ENCODE measurements around the gene PIM1. TPM values are rescaled to one million over a fixed set of nuclear protein-coding genes. Genes with fewer than 3 reads are reported as not detected.

PIM1 gene
- total and polyA plus RNA-seq, 2 experiments from 2014 or later = 14.7 to 21.5 TPM

DNA sequence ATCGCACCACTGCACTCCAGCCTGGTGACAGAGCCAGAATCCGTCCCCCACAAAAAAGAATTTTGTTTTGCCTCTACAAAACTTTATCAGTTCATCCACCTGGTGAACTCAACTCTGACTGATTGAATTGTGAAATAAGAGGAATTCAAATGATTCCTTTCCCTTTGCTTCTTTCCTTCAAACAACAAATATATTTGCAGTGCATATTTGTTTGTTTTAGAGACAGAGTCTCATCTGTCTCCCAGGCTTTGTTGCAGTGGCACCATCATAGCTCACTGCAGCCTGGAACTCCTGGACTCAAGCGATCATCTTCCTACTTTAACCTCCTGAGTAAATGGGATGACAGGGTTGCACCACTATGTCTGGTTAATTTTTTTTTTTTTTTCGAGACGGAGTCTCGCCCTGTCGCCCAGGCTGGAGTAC is 23.2 kb upstream of the PIM1 start:
- H3K27ac ChIP-seq = no peak overlapping the region
- no peak for DNase-seq (ENCODE audit: low read depth in 1 of 2, low spot score in 1 of 2)
- H3K4me1 ChIP-seq (ENCODE audit: low read depth) = peaks cover 9% of the 10 kb centered on the region
- H3K36me3 ChIP-seq = no peaks in the 10 kb centered on the region
- TF ChIP-seq, protein P1, sequence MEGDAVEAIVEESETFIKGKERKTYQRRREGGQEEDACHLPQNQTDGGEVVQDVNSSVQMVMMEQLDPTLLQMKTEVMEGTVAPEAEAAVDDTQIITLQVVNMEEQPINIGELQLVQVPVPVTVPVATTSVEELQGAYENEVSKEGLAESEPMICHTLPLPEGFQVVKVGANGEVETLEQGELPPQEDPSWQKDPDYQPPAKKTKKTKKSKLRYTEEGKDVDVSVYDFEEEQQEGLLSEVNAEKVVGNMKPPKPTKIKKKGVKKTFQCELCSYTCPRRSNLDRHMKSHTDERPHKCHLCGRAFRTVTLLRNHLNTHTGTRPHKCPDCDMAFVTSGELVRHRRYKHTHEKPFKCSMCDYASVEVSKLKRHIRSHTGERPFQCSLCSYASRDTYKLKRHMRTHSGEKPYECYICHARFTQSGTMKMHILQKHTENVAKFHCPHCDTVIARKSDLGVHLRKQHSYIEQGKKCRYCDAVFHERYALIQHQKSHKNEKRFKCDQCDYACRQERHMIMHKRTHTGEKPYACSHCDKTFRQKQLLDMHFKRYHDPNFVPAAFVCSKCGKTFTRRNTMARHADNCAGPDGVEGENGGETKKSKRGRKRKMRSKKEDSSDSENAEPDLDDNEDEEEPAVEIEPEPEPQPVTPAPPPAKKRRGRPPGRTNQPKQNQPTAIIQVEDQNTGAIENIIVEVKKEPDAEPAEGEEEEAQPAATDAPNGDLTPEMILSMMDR (IDR thresholded peaks at IDR 0.05; ENCODE audit: low read depth, low read length) = no peak
- H3K27me3 ChIP-seq = no peaks in the 10 kb centered on the region
- no peaks in the 10 kb centered on the region for H3K9me3 ChIP-seq (ENCODE audit: low read depth)
- no peak overlapping the region for H3K4me3 ChIP-seq

DNA sequence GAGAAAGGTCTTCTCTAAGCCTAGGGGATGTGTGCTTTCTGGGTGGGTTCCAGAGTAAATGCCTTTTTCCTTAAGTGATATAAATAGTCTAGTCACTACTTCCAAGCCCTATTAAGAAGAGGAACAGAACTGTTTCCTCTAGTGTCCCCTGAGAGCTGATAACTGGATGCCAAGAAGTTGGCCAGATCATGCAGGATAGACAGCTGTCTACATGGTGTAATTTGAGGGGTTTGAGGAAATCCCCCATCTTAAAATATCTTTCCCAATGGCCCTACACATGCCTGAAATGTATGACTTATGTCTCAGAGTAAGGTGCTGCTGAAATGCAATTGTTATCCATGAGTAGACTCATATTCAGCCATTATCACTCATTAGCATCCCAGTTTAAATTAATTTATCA is 20.2 kb upstream of the PIM1 start:
- no peaks in the 10 kb centered on the region for H3K9me3 ChIP-seq (ENCODE audit: low read depth)
- H3K27me3 ChIP-seq = no peaks in the 10 kb centered on the region
- H3K36me3 ChIP-seq = no peaks in the 10 kb centered on the region
- no peak for DNase-seq (ENCODE audit: low read depth in 1 of 2, low spot score in 1 of 2)
- TF ChIP-seq, protein P1 (IDR thresholded peaks at IDR 0.05; ENCODE audit: low read depth, low read length) = no peak
- no peaks in the 10 kb centered on the region for H3K4me1 ChIP-seq (ENCODE audit: low read depth)
- no peak overlapping the region for H3K4me3 ChIP-seq
- peak overlapping the region; percentile 34 for H3K27ac ChIP-seq

DNA sequence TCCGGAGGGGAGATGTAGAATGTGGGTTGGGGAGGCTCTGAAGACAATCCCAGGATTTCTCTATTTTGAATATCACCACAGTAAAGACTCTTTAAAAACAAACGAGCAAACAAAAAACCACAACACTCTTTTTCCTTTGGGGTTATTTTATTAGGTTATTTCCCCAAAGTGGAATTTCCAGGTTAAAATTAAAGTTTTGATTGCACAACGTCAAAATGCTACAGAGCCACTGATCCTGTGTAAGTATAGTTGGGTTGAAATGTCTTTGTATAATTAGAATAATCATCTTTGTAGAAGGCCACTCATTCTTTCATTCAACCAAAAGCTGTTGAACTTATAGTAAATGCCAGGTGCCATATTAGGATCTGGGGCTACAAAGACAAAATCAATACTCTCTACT is 19.6 kb upstream of the PIM1 start:
- Histone ChIP-seq H3K9me3 (ENCODE audit: low read depth) (no peaks in the 10 kb centered on the region), H3K27me3 (no peaks in the 10 kb centered on the region), H3K27ac (no peak overlapping the region), H3K36me3 (no peaks in the 10 kb centered on the region), H3K4me1 (ENCODE audit: low read depth) (no peaks in the 10 kb centered on the region), H3K4me3 (no peak overlapping the region)
- no peak for DNase-seq (ENCODE audit: low read depth in 1 of 2, low spot score in 1 of 2)
- TF ChIP-seq, protein P1 (IDR thresholded peaks at IDR 0.05; ENCODE audit: low read depth, low read length) = no peak

DNA sequence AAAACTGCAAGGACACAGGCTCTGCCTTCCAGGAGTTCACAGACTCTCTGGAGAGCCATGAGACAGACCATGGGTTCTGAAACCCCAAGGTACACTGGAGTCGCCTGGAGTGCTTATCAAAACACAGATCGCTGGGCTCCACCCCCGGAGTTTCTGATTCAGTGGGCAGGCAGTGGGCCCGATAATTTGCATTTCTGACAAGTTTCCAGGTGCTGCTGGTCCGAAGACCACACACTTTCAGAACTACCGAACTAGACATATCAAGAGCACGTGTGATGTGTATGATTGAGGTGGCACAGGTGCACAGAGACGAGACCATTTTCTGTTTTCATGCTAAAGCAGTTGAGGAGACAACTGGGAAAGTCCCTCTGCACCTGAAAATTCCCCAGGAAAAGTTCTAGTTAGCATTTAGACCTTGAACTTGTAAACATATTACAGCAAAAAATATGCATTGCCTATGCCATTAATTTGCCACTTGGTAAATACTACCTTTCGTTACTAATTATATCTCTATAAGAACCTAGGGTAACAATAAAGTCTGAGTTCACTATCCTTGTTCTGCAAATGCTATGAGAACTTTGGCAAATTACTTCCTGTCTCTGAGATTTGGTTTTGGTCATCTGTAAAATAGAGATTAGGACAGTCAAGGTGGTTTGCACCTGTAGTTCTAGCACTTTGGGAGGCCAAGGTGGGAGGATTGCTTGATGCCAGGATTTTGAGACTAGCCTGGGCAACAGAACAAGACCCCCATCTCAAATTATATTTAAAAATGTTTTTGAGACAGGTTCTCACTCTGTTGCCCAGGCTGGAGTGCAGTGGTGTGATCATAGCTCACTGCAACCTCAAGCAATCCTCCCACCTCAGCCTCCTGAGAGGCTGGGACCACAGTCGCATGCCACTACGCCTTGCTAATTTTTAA is 14.3 kb upstream of the PIM1 start:
- Histone ChIP-seq H3K9me3 (ENCODE audit: low read depth) (no peaks in the 10 kb centered on the region), H3K4me1 (ENCODE audit: low read depth) (no peaks in the 10 kb centered on the region), H3K4me3 (no peak overlapping the region), H3K27me3 (no peaks in the 10 kb centered on the region), H3K36me3 (no peaks in the 10 kb centered on the region), H3K27ac (no peak overlapping the region)
- TF ChIP-seq, protein P1 (IDR thresholded peaks at IDR 0.05; ENCODE audit: low read depth, low read length) = no peak
- DNase-seq (ENCODE audit: low read depth in 1 of 2, low spot score in 1 of 2) = no peak

GRCh38 chr6:37158508-37158907 is 11.4 kb upstream of the PIM1 start:
- Histone ChIP-seq H3K4me1 (ENCODE audit: low read depth) (no peaks in the 10 kb centered on the region), H3K9me3 (ENCODE audit: low read depth) (no peaks in the 10 kb centered on the region), H3K27me3 (no peaks in the 10 kb centered on the region), H3K4me3 (no peak overlapping the region), H3K27ac (no peak overlapping the region), H3K36me3 (no peaks in the 10 kb centered on the region)
- TF ChIP-seq, protein P1 (IDR thresholded peaks at IDR 0.05; ENCODE audit: low read depth, low read length) = no peak
- DNase-seq (ENCODE audit: low read depth in 1 of 2, low spot score in 1 of 2) = no peak
